Vein endothelial cell (primary cell): Measurements from ENCODE around the gene SRBD1. TPM values are rescaled to one million over a fixed set of nuclear protein-coding genes. Genes with fewer than 3 reads are reported as not detected.

ENCODE experiments used
- small RNA-seq: library from RNA; depleted of rRNA; stranded (forward); fragments of <200 nt; gene quantifications from one replicate; pipeline ENCODE3, GENCODE V24; 2012
- total RNA-seq: library from RNA; depleted of rRNA; stranded (reverse); fragments of >200 nt; gene quantifications from 2 replicates; pipeline ENCODE4 v1.2.3, GENCODE V29; 2012

The SRBD1 gene, protein sequence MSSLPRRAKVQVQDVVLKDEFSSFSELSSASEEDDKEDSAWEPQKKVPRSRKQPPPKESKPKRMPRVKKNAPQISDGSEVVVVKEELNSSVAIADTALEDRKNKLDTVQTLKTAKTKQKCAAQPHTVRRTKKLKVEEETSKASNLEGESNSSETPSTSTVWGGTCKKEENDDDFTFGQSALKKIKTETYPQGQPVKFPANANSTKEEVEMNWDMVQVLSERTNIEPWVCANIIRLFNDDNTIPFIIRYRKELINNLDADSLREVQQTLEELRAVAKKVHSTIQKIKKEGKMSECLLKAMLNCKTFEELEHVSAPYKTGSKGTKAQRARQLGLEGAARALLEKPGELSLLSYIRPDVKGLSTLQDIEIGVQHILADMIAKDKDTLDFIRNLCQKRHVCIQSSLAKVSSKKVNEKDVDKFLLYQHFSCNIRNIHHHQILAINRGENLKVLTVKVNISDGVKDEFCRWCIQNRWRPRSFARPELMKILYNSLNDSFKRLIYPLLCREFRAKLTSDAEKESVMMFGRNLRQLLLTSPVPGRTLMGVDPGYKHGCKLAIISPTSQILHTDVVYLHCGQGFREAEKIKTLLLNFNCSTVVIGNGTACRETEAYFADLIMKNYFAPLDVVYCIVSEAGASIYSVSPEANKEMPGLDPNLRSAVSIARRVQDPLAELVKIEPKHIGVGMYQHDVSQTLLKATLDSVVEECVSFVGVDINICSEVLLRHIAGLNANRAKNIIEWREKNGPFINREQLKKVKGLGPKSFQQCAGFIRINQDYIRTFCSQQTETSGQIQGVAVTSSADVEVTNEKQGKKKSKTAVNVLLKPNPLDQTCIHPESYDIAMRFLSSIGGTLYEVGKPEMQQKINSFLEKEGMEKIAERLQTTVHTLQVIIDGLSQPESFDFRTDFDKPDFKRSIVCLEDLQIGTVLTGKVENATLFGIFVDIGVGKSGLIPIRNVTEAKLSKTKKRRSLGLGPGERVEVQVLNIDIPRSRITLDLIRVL
- total RNA-seq = 15.3 and 16.0 TPM in 2 replicates

GRCh38 chr2:45611020-45611859, at the start of gene SRBD1:
Gene SRBD1 (minus strand): TSS chr2:45611267. CDS start chr2:45605441, 5,826 bp downstream.

DNA sequence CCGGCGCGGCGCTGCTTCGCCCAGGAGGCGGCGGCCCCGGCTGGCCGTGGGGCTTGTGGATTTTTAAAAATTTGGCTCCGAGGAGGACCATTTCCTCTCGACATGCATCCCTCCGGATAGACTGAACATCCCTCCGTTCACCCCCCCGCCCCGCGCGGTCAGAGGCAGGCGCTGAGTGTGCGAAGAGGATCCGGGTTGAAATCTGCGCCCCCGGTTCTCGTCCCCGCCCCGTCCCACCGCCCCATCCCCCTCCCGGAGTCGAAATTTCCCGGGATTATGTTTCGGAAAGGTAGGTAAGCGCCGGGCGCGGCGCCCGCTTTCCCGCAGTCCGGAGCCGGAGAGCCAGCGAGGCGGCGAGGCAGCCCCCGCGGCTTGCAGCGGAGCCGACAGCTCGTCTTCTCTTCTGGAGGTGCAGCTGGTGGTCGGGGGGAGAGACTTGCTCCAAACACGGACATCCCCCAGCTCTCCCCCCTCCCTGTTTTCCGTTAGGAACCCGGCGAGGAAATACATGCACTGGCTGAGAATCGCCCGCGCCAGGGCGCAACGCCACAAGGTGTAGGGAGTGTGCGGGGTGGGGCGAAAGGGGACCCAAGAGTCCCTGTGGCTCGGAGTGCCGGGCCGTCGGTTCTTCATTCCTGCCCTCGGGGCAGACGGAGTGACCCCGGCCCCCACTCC, 40.5 kb upstream of the SRBD1 start, which contains the start of gene PRKCE:
Gene PRKCE, plus strand, starts transcription at position 261 of the 675 bp plus-strand sequence.

Small RNA genes within 50 kb of the gene (small RNA-seq; reads per million reads assigned to genes)
- gene RN7SL414P = not detected

Other genes starting within 250 kb of the SRBD1 start
- 51.9 and 83.3 TPM in 2 replicates for gene PRKCE, start 40.4 kb upstream of the SRBD1 start, total RNA-seq